Chondrocyte (in vitro differentiated cells): ENCODE data around the gene GALK2. TPM values are rescaled to one million over a fixed set of nuclear protein-coding genes. Genes with fewer than 3 reads are reported as not detected.
"Not testable (repeated sequence)": the region's sequence is repeated elsewhere in the genome, so short reads cannot be mapped to it uniquely, and the experiment has no call there.

Experiments used
- DNase-seq: peaks from one replicate; pipeline ENCODE4 v3.0.0; 2021; ENCODE audit warnings: mixed read lengths, low spot score
- H3K27ac Mint-ChIP-seq: one replicate; pipeline ENCODE4 v1.8.0; 2021; ENCODE audit warnings: mild to moderate bottlenecking, moderate library complexity, mixed read lengths; ENCODE audit not compliant: unreplicated experiment
- H3K27me3 Mint-ChIP-seq: 2 replicates; pipeline ENCODE4 v1.8.0; 2021; ENCODE audit warnings: low read depth, mixed read lengths
- H3K36me3 Mint-ChIP-seq: 2 replicates; pipeline ENCODE4 v1.8.0; 2021; ENCODE audit warnings: low read depth, mixed read lengths
- H3K4me1 Mint-ChIP-seq: 2 replicates; pipeline ENCODE4 v1.8.0; 2021; ENCODE audit warnings: low read depth, mild to moderate bottlenecking, mixed read lengths
- H3K4me3 Mint-ChIP-seq: one replicate; pipeline ENCODE4 v1.8.0; 2021; ENCODE audit warnings: mild to moderate bottlenecking, moderate library complexity, mixed read lengths; ENCODE audit not compliant: unreplicated experiment
- H3K9me3 Mint-ChIP-seq: 2 replicates; pipeline ENCODE4 v1.8.0; 2021; ENCODE audit warnings: low read depth, mixed read lengths
- CTCF ChIP-seq: fragments of 200-600 bp; sonication (generic); IDR thresholded peaks from 2 replicates; pipeline ENCODE4 v1.5.0; 2021; ENCODE audit warnings: antibody characterized with exemption, mild to moderate bottlenecking, moderate library complexity
- total RNA-seq: library from RNA; stranded (reverse); gene quantifications from 3 replicates; pipeline ENCODE4 v1.2.1, GENCODE V29; 2021

The GALK2 gene
- total RNA-seq, 1 donor from 2014 or later, result 14.8 TPM

GRCh38 chr15:49199666-49200065, 29.6 kb downstream of the GALK2 start:
- Mint-ChIP-seq H3K4me3 (no peak overlapping the region), H3K27ac (no peak overlapping the region), H3K9me3 (peaks cover under 1% of the 10 kb centered on the region), H3K36me3 (peaks cover 10% of the 10 kb centered on the region), H3K27me3 (no peaks in the 10 kb centered on the region), H3K4me1 (peaks cover 15% of the 10 kb centered on the region)
- DNase-seq, result no peak
- TF ChIP-seq CTCF, result no peak

DNA sequence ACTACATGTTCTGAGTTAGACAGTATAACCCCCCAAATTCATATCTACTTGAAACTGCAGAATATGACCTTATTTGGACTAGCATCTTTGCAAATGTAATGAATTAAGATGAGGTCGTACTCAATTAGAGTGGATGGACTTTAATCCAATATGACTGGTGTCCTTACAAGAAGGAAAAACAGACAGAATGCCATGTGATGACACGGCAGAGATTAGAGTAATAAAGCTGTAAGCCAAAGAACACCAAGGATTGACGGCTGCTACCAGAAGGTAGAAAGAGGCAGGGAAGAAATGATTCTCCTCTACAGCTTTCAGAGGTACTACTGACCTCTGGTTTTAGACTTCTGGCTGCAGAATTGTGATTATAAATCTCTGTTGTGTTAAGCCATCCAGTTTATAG, 30.3 kb downstream of the GALK2 start:
- peaks cover 6% of the 10 kb centered on the region for H3K9me3 Mint-ChIP-seq
- no peak overlapping the region for H3K27ac Mint-ChIP-seq
- H3K4me3 Mint-ChIP-seq, result no peak overlapping the region
- peaks cover 17% of the 10 kb centered on the region for H3K36me3 Mint-ChIP-seq
- H3K4me1 Mint-ChIP-seq, result peaks cover 15% of the 10 kb centered on the region
- TF ChIP-seq CTCF, result no peak
- H3K27me3 Mint-ChIP-seq, result no peaks in the 10 kb centered on the region
- DNase-seq, result no peak

- DNase-seq, H3K4me1 Mint-ChIP-seq, H3K27me3 Mint-ChIP-seq, H3K4me3 Mint-ChIP-seq, H3K27ac Mint-ChIP-seq: not testable (repeated sequence)
- Mint-ChIP-seq H3K9me3 (peaks cover 60% of the 10 kb centered on the region), H3K36me3 (peaks cover 44% of the 10 kb centered on the region)
Measured at GRCh38 chr15:49208102-49208501, 38.1 kb downstream of the GALK2 start.

- no peak overlapping the region for H3K27ac Mint-ChIP-seq
- H3K27me3 Mint-ChIP-seq, result no peaks in the 10 kb centered on the region
- peaks cover 38% of the 10 kb centered on the region for H3K9me3 Mint-ChIP-seq
- DNase-seq, result no peak
- TF ChIP-seq CTCF, result no peak
- peaks cover 31% of the 10 kb centered on the region for H3K4me1 Mint-ChIP-seq
- H3K4me3 Mint-ChIP-seq, result no peak overlapping the region
- peaks cover 28% of the 10 kb centered on the region for H3K36me3 Mint-ChIP-seq
Measured at GRCh38 chr15:49212897-49213296, 42.9 kb downstream of the GALK2 start.

DNA sequence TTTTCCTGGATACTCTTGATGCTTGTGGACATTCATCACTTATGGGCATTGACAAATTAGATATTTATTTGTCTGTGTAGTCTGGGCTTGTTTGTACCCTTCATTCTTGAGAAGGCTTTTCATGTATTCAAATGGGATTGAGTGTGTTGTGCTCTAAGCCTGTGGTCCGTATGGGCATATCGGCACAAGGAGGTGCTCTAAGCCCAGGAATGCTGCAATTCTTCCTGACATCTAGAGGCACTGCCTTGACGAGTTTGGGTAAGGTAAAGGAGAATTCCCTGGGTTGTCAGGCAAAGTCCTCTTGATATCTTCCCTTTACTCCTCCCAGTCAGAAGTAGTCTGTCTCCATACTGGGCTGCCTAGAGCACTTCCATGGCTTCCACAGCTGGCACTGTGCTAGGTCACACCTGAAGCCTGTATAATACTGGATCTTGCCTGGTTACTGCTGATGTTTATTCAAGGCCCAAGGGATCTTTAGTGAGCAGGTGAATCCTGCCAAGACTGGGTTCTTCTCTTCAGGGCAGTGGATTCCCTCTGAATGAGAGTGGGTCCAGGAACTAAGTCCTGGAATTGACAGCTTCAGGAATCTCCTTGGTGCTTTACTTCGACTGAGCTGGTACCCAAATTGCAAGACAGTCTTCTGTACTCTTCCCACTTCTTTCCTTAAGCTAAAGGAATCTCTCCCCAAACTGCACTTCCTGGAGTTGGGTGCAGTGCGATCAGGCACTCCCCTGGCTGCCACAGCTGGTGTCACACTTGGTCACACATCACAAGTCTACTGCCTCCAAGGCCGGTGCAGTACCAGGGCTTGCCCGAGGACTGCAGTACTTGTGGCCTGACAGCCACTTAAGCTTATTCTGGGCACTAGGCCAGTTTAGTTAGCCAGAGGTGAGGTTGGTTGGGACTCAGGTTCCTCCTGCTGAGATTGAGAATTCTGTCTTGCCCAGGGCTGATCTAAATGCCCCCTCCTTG, 46.0 kb downstream of the GALK2 start:
- TF ChIP-seq CTCF, result peak; percentile 12
- H3K9me3 Mint-ChIP-seq, result peaks cover 11% of the 10 kb centered on the region
- no peak for DNase-seq
- no peaks in the 10 kb centered on the region for H3K27me3 Mint-ChIP-seq
- H3K27ac Mint-ChIP-seq, result no peak overlapping the region
- H3K36me3 Mint-ChIP-seq, result peaks cover 14% of the 10 kb centered on the region
- no peak overlapping the region for H3K4me3 Mint-ChIP-seq
- peaks cover 31% of the 10 kb centered on the region for H3K4me1 Mint-ChIP-seq
